ENCODE data around the gene LRP1B. TPM values are rescaled to one million over a fixed set of nuclear protein-coding genes. Genes with fewer than 3 reads are reported as not detected.

Gene LRP1B
- total and polyA plus RNA-seq, 2 donors (not counting 1 experiment from before 2014, with no cell fraction given): under 0.01 to 0.01 TPM

- no peak for DNase-seq (ENCODE audit: low read depth in 2 of 2)
- TF ChIP-seq CTCF (conservative IDR thresholded peaks at IDR 0.05 in 1 of 2, IDR thresholded peaks at IDR 0.05 in 1 of 2; ENCODE audit: low read depth in 1 of 2, low read length in 2 of 2): no peak
- no peak for TF ChIP-seq EZH2 (IDR thresholded peaks at IDR 0.05; ENCODE audit: low read length, missing control alignments)
- Histone ChIP-seq H3K9ac (ENCODE audit: insufficient read depth, low read length) (no peak overlapping the region), H3K4me3 (replicated peaks in 1 of 4; ENCODE audit: control extremely low read depth in 1 of 4, insufficient read depth in 1 of 4, low read depth in 3 of 4, low read length in 4 of 4) (no peak overlapping the region), H3K27me3 (ENCODE audit: control insufficient read depth, insufficient read depth, low read length) (no peaks in the 10 kb centered on the region), H3K4me1 (ENCODE audit: control insufficient read depth, extremely low read depth, insufficient read depth, low read length) (no peaks in the 10 kb centered on the region), H3K36me3 (ENCODE audit: control insufficient read depth, insufficient read depth, low read length) (no peaks in the 10 kb centered on the region), H3K4me2 (ENCODE audit: extremely low read depth, insufficient read depth, low read length) (no peak overlapping the region), H3K79me2 (ENCODE audit: control insufficient read depth, insufficient read depth, low read length) (no peaks in the 10 kb centered on the region), H3K27ac (ENCODE audit: insufficient read depth, low read length) (no peak overlapping the region), H3K9me3 (ENCODE audit: control insufficient read depth, insufficient read depth, low read depth, low read length) (no peaks in the 10 kb centered on the region), H2AFZ (ENCODE audit: low read length) (no peak overlapping the region), H4K20me1 (ENCODE audit: control insufficient read depth, extremely low read depth, insufficient read depth, low read length) (no peaks in the 10 kb centered on the region)
Measured at GRCh38 chr2:141930803-141931202, 200.0 kb downstream of the LRP1B start.

- no peaks in the 10 kb centered on the region for H4K20me1 ChIP-seq (ENCODE audit: control insufficient read depth, extremely low read depth, insufficient read depth, low read length)
- TF ChIP-seq EZH2 (IDR thresholded peaks at IDR 0.05; ENCODE audit: low read length, missing control alignments) (no peak), CTCF (conservative IDR thresholded peaks at IDR 0.05 in 1 of 2, IDR thresholded peaks at IDR 0.05 in 1 of 2; ENCODE audit: low read depth in 1 of 2, low read length in 2 of 2) (no peak)
- no peak overlapping the region for H3K27ac ChIP-seq (ENCODE audit: insufficient read depth, low read length)
- H3K4me1 ChIP-seq (ENCODE audit: control insufficient read depth, extremely low read depth, insufficient read depth, low read length): no peaks in the 10 kb centered on the region
- H3K9ac ChIP-seq (ENCODE audit: insufficient read depth, low read length): no peak overlapping the region
- no peak overlapping the region for H3K4me2 ChIP-seq (ENCODE audit: extremely low read depth, insufficient read depth, low read length)
- no peaks in the 10 kb centered on the region for H3K79me2 ChIP-seq (ENCODE audit: control insufficient read depth, insufficient read depth, low read length)
- H3K27me3 ChIP-seq (ENCODE audit: control insufficient read depth, insufficient read depth, low read length): no peaks in the 10 kb centered on the region
- H3K9me3 ChIP-seq (ENCODE audit: control insufficient read depth, insufficient read depth, low read depth, low read length): no peaks in the 10 kb centered on the region
- no peak overlapping the region for H3K4me3 ChIP-seq (replicated peaks in 1 of 4; ENCODE audit: control extremely low read depth in 1 of 4, insufficient read depth in 1 of 4, low read depth in 3 of 4, low read length in 4 of 4)
- no peak for DNase-seq (ENCODE audit: low read depth in 2 of 2)
- no peak overlapping the region for H2AFZ ChIP-seq (ENCODE audit: low read length)
- no peaks in the 10 kb centered on the region for H3K36me3 ChIP-seq (ENCODE audit: control insufficient read depth, insufficient read depth, low read length)
Measured at GRCh38 chr2:141929331-141930252, 201.2 kb downstream of the LRP1B start.

- H3K9me3 ChIP-seq (ENCODE audit: control insufficient read depth, insufficient read depth, low read depth, low read length): no peaks in the 10 kb centered on the region
- no peaks in the 10 kb centered on the region for H3K36me3 ChIP-seq (ENCODE audit: control insufficient read depth, insufficient read depth, low read length)
- no peak overlapping the region for H3K27ac ChIP-seq (ENCODE audit: insufficient read depth, low read length)
- no peak overlapping the region for H3K4me3 ChIP-seq (replicated peaks in 1 of 4; ENCODE audit: control extremely low read depth in 1 of 4, insufficient read depth in 1 of 4, low read depth in 3 of 4, low read length in 4 of 4)
- H4K20me1 ChIP-seq (ENCODE audit: control insufficient read depth, extremely low read depth, insufficient read depth, low read length): no peaks in the 10 kb centered on the region
- no peak for TF ChIP-seq EZH2 (IDR thresholded peaks at IDR 0.05; ENCODE audit: low read length, missing control alignments)
- TF ChIP-seq CTCF (conservative IDR thresholded peaks at IDR 0.05 in 1 of 2, IDR thresholded peaks at IDR 0.05 in 1 of 2; ENCODE audit: low read depth in 1 of 2, low read length in 2 of 2): no peak
- no peak overlapping the region for H2AFZ ChIP-seq (ENCODE audit: low read length)
- no peaks in the 10 kb centered on the region for H3K4me1 ChIP-seq (ENCODE audit: control insufficient read depth, extremely low read depth, insufficient read depth, low read length)
- no peak overlapping the region for H3K9ac ChIP-seq (ENCODE audit: insufficient read depth, low read length)
- no peak for DNase-seq (ENCODE audit: low read depth in 2 of 2)
- H3K79me2 ChIP-seq (ENCODE audit: control insufficient read depth, insufficient read depth, low read length): no peaks in the 10 kb centered on the region
- H3K27me3 ChIP-seq (ENCODE audit: control insufficient read depth, insufficient read depth, low read length): no peaks in the 10 kb centered on the region
- H3K4me2 ChIP-seq (ENCODE audit: extremely low read depth, insufficient read depth, low read length): no peak overlapping the region
Measured at GRCh38 chr2:141928476-141928875, 202.3 kb downstream of the LRP1B start.

Measured in fibroblast of lung (primary cell).